K562 (cell line): ENCODE data around the gene FLVCR2. TPM values are rescaled to one million over a fixed set of nuclear protein-coding genes. Genes with fewer than 3 reads are reported as not detected.

Source experiments
- ATAC-seq: fragments of 200-7000 bp; cut with Tn5 transposase; 3 replicates; pipeline ENCODE4 v1.9.1; 2020; ENCODE audit warnings: moderate library complexity
- BruUV-seq: library from RNA; stranded (reverse); fragments of 400-500 nt; replicated peaks from 2 replicates; lab custom pipeline; 2021; lab: Mats Ljungman, UMichigan
- CTCF ChIA-PET: fragments of 300-600 bp; formaldehyde crosslinking; extraction: SDS; loops from one replicate; lab custom pipeline; 2021; ENCODE audit warnings: low intra/inter-chr PET ratio; lab: Yijun Ruan, JAX
- POLR2A ChIA-PET: fragments of 300-600, 350-650 bp; sonication (Branson Sonifier 250); formaldehyde crosslinking; extraction: SDS; loops from one replicate; lab custom pipeline; 2021; ENCODE audit warnings: antibody characterized with exemption, inconsistent platforms; lab: Yijun Ruan, JAX
- DNase-seq, 4 experiments: peaks; one replicate each; pipeline versions ENCODE4 v3.0.0 to v3.0.0-alpha.2; 2011 to 2018; ENCODE audit warnings: low spot score in 3 of 4, mixed read lengths in 3 of 4; ENCODE audit errors: extremely low read depth in 1 of 4
- FAIRE-seq: peaks from 2 replicates; lab custom pipeline; 2011; peaks lifted over from hg19 to GRCh38; lab: Jason Lieb, UNC
- H2AFZ ChIP-seq: 2 replicates; pipeline ENCODE4 v1.6.0; 2011; ENCODE audit warnings: low read depth, low read length, control low read depth, inconsistent platforms
- H3K27ac ChIP-seq: fragments of 200-600 bp; 3 replicates; pipeline ENCODE4 v1.8.0; 2011; ENCODE audit warnings: low read depth, mild to moderate bottlenecking, control low read depth, inconsistent platforms, low read length, moderate library complexity, mixed read lengths; ENCODE audit errors: extremely low read depth
- H3K27me3 ChIP-seq, 2 experiments: fragments of 300-600 bp in 1 of 2; 2 replicates in 1 of 2; 3 replicates in 1 of 2; pipeline versions ENCODE4 v1.6.0 to v1.8.0; 2011; ENCODE audit warnings: inconsistent platforms in 2 of 2, low read length in 2 of 2, mild to moderate bottlenecking in 1 of 2, mixed read lengths in 1 of 2, moderate library complexity in 1 of 2; ENCODE audit not compliant: control insufficient read depth in 2 of 2, insufficient read depth in 2 of 2
- H3K36me3 ChIP-seq: fragments of 300-600 bp; 3 replicates; pipeline ENCODE4 v1.8.0; 2011; ENCODE audit warnings: mild to moderate bottlenecking, low read length, inconsistent platforms; ENCODE audit not compliant: control insufficient read depth, insufficient read depth
- H3K4me1 ChIP-seq, 2 experiments: fragments of 200-600 bp in 1 of 2; replicated peaks in 1 of 2; 2 replicates in 1 of 2; 3 replicates in 1 of 2; pipeline versions ENCODE4 v1.5.1 to v1.8.0; 2011; ENCODE audit warnings: inconsistent platforms in 2 of 2, low read length in 2 of 2, mild to moderate bottlenecking in 1 of 2, mixed read lengths in 1 of 2, moderate library complexity in 1 of 2; ENCODE audit not compliant: control insufficient read depth in 2 of 2, insufficient read depth in 2 of 2
- H3K4me2 ChIP-seq: 2 replicates; pipeline ENCODE4 v1.6.1; 2011; ENCODE audit warnings: low read length, control low read depth, inconsistent platforms, mixed read lengths; ENCODE audit not compliant: insufficient read depth
- H3K4me3 ChIP-seq: fragments of 200-600 bp; sonication (generic), shearing (Covaris generic); 2 replicates; pipeline ENCODE4 v1.5.1; 2016; ENCODE audit warnings: control low read depth, inconsistent platforms
- H3K79me2 ChIP-seq: fragments of 200-600 bp; 3 replicates; pipeline ENCODE4 v1.8.0; 2011; ENCODE audit warnings: low read length, inconsistent platforms; ENCODE audit not compliant: control insufficient read depth, insufficient read depth
- H3K9ac ChIP-seq, 2 experiments: 2 replicates each; pipeline versions ENCODE4 v1.6.0 to v1.6.1; 2011; ENCODE audit warnings: low read depth in 2 of 2, low read length in 2 of 2, control low read depth in 1 of 2, inconsistent platforms in 1 of 2, mild to moderate bottlenecking in 1 of 2, mixed read lengths in 1 of 2; ENCODE audit not compliant: insufficient read depth in 1 of 2
- H3K9me1 ChIP-seq: one replicate; pipeline ENCODE4 v1.6.0; 2011; ENCODE audit warnings: inconsistent platforms, mild to moderate bottlenecking, low read length, moderate library complexity; ENCODE audit not compliant: control insufficient read depth, insufficient read depth
- H3K9me3 ChIP-seq: replicated peaks from 2 replicates; pipeline ENCODE4 v1.5.1; 2011; ENCODE audit warnings: low read depth, low read length, inconsistent platforms; ENCODE audit not compliant: control insufficient read depth, insufficient read depth
- H4K20me1 ChIP-seq: replicated peaks from 2 replicates; pipeline ENCODE4 v1.6.1; 2011; ENCODE audit warnings: low read length, inconsistent platforms, mixed read lengths; ENCODE audit not compliant: control insufficient read depth, insufficient read depth
- COPS2 ChIP-seq: fragments of 450-650 bp; conservative IDR thresholded peaks from 2 replicates; pipeline ENCODE4 v1.6.1; 2016; ENCODE audit warnings: mild to moderate bottlenecking, moderate library complexity
- GABPA ChIP-seq: fragments of 200-800 bp; sonication (Bioruptor generic); conservative IDR thresholded peaks from 2 replicates; pipeline ENCODE4 v1.6.1; 2016; ENCODE audit warnings: low read depth, missing genetic modification characterization, missing compliant biosample characterization
- HNRNPL ChIP-seq: fragments of 200-400 bp; formaldehyde crosslinking; IDR thresholded peaks from 2 replicates; pipeline ENCODE4 v1.6.1; 2017; ENCODE audit warnings: low read depth, mild to moderate bottlenecking, low read length
- MEF2D ChIP-seq: conservative IDR thresholded peaks from 2 replicates; pipeline ENCODE4 v1.6.1; 2016; ENCODE audit warnings: low read depth, missing genetic modification characterization, missing compliant biosample characterization
- PRPF4 ChIP-seq: fragments of 200-400 bp; formaldehyde crosslinking; IDR thresholded peaks from one replicate; pipeline ENCODE4 v1.6.1; 2017; ENCODE audit warnings: low read length, low read depth, mild to moderate bottlenecking; ENCODE audit not compliant: insufficient read depth, poor library complexity, severe bottlenecking
- RAD21 ChIP-seq, 2 experiments: fragments of 250-450 bp in 1 of 2; fragments of 450-650 bp in 1 of 2; sonication (Bioruptor Pico) in 1 of 2; formaldehyde crosslinking in 1 of 2; IDR thresholded peaks in 1 of 2; conservative IDR thresholded peaks in 1 of 2; 2 replicates each; pipeline versions ENCODE4 v1.4.0 to v1.8.0; 2020 to 2022; ENCODE audit warnings: mild to moderate bottlenecking in 2 of 2, moderate library complexity in 1 of 2
- XRCC4 ChIP-seq: IDR thresholded peaks from one replicate; pipeline ENCODE4 v1.6.1; 2011; ENCODE audit not compliant: insufficient read depth, insufficient read length; ENCODE audit errors: extremely low read depth
- ZNF133 ChIP-seq: fragments of 250-450 bp; sonication (Bioruptor Pico); IDR thresholded peaks from 2 replicates; pipeline ENCODE4 v1.4.0; 2020; ENCODE audit warnings: mild to moderate bottlenecking
- ZNF165 ChIP-seq: fragments of 250-450 bp; sonication (Bioruptor Pico); IDR thresholded peaks from 2 replicates; pipeline ENCODE4 v1.4.0; 2020; ENCODE audit warnings: borderline replicate concordance
- ZNF24 ChIP-seq: fragments of 450-650 bp; IDR thresholded peaks from 2 replicates; pipeline ENCODE4 v1.6.1; 2016
- ZNF436 ChIP-seq: fragments of 250-450, 450-650 bp; sonication (Bioruptor Pico); formaldehyde crosslinking; IDR thresholded peaks from 2 replicates; pipeline ENCODE4 v1.7.0; 2020; ENCODE audit warnings: mild to moderate bottlenecking
- WGBS: fragments of 100-300 bp; shearing (Covaris generic); methylation state at CpG from one replicate; pipeline ENCODE4 v1.1.6; 2016; ENCODE audit warnings: low coverage, mixed read lengths; ENCODE audit not compliant: insufficient coverage; ENCODE audit errors: missing lambda C conversion rate; 5-methylcytosine and 5-hydroxymethylcytosine counted together
- in situ Hi-C: fragments of 300-500 bp; cut with MboI; formaldehyde crosslinking; loops from 4 replicates; pipeline ENCODE4 v1.15.0; 2018; ENCODE audit warnings: inconsistent platforms, mixed read lengths
- intact Hi-C: fragments of 100-400 bp; cut with micrococcal nuclease; formaldehyde crosslinking; loops from 2 replicates; pipeline ENCODE4 v1.14.2; 2022
- polyA plus RNA-seq, 8 experiments: library from polyadenylated mRNA; depleted of rRNA in 4 of 8; stranded (reverse) in 5 of 8; unstranded in 3 of 8; fragments of >200 nt; fragmentation: Nextera tagmentation in 2 of 8; fragmentation: Illumina TruSeq in 1 of 8; extraction: Ambion mirVana in 2 of 8; extraction: Trizol in 1 of 8; gene quantifications; 2 replicates each; pipeline versions ENCODE4 v1.2.1 to v1.2.3, GENCODE V29; 2011 to 2014; ENCODE audit warnings: inconsistent platforms in 1 of 8, missing spikeins in 1 of 8
- total RNA-seq, 7 experiments: library from RNA; depleted of rRNA in 6 of 7; stranded (reverse); fragments of >200 nt in 6 of 7; fragmentation: Illumina TruSeq in 2 of 7; extraction: Trizol in 2 of 7; gene quantifications; 2 replicates each; pipeline versions ENCODE4 v1.2.1 to v1.2.3, GENCODE V29; 2011 to 2021; ENCODE audit warnings: low replicate concordance in 1 of 7
- TF ChIP-seq, protein P1 (sequence below): sonication (generic); formaldehyde crosslinking; IDR thresholded peaks from 2 replicates; pipeline ENCODE4 v1.8.0; 2022; ENCODE audit warnings: mild to moderate bottlenecking, missing genetic modification reagents
- TF ChIP-seq, protein P2 (sequence below): fragments of 250-450 bp; sonication (Bioruptor Pico); IDR thresholded peaks from 2 replicates; pipeline ENCODE4 v1.5.0; 2021; ENCODE audit warnings: mild to moderate bottlenecking, borderline replicate concordance

Gene FLVCR2
- total and polyA plus RNA-seq, 9 of the 15 experiments (the other 6 are each of a cell fraction or from before 2014, with no cell fraction given), result 1.5 TPM; not detected in 8

DNA sequence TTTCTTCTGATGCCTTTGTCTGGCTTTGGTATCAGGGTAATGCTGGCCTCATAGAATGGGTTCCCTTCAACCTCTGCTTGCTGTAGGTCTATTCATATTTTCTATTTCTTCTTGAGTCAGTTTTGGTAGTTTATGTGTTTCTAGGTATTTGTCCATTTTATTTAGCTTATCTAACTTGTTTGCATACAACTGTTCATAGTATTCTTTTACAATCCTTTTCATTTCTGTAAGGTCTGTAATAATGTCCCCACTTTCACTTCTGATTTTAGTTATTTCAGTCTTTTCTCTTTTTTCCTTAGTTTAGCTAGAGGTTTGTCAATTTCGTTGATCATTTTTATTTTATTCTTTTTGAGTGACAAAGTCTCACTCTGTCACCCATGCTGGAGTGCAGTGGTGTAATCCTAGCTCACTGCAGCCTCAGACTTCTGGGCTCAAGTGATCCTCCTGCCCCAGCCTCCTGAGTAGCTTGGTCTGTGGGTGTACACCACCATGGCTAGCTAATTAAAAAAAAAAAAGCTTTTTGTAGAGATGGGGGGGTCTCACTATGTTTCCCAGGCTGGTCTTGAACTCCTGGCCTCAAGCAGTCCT is 94.3 kb downstream of the FLVCR2 start (continued):
- TF ChIP-seq, protein P1, sequence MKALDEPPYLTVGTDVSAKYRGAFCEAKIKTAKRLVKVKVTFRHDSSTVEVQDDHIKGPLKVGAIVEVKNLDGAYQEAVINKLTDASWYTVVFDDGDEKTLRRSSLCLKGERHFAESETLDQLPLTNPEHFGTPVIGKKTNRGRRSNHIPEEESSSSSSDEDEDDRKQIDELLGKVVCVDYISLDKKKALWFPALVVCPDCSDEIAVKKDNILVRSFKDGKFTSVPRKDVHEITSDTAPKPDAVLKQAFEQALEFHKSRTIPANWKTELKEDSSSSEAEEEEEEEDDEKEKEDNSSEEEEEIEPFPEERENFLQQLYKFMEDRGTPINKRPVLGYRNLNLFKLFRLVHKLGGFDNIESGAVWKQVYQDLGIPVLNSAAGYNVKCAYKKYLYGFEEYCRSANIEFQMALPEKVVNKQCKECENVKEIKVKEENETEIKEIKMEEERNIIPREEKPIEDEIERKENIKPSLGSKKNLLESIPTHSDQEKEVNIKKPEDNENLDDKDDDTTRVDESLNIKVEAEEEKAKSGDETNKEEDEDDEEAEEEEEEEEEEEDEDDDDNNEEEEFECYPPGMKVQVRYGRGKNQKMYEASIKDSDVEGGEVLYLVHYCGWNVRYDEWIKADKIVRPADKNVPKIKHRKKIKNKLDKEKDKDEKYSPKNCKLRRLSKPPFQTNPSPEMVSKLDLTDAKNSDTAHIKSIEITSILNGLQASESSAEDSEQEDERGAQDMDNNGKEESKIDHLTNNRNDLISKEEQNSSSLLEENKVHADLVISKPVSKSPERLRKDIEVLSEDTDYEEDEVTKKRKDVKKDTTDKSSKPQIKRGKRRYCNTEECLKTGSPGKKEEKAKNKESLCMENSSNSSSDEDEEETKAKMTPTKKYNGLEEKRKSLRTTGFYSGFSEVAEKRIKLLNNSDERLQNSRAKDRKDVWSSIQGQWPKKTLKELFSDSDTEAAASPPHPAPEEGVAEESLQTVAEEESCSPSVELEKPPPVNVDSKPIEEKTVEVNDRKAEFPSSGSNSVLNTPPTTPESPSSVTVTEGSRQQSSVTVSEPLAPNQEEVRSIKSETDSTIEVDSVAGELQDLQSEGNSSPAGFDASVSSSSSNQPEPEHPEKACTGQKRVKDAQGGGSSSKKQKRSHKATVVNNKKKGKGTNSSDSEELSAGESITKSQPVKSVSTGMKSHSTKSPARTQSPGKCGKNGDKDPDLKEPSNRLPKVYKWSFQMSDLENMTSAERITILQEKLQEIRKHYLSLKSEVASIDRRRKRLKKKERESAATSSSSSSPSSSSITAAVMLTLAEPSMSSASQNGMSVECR (CRISPR knock-in tag), result no peak

DNA sequence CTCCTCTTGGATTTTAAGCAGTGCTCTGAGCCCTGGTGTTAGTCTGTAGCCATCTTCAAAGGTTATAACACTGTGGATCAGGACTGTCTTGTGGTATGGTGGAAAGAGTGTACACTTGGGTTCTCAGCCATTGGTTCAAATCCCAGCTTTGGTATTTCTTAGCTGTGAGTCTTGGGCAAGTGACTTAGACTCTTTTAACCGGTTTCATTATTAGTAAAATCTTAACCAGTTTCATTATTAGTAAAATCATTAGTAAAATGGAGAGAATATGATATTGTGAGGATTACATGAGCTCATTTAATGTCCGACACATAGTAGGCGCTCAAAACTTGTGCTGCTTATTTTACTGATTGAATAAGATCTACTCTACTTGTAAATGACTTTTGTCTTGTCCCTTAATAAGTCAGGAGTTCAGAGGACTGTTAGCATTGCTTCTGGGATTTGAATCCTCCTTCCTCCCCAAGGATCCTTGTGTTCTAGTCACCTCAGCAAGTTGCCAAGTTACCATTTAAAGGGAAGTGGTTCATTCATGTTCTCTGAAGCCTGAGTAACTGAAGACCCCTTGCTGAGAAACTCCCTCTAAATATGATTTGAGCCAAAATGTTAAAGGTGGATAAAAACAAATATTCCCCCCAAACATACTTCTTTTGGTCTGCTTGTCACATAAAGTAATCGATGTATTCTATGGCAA is 95.1 kb downstream of the FLVCR2 start:
- Histone ChIP-seq H3K4me1 (no peaks in the 10 kb centered on the region), H3K9me3 (no peaks in the 10 kb centered on the region), H3K79me2 (no peaks in the 10 kb centered on the region), H3K9ac (no peak overlapping the region), H2AFZ (no peak overlapping the region), H3K27ac (no peak overlapping the region), H3K27me3 (no peaks in the 10 kb centered on the region), H4K20me1 (no peaks in the 10 kb centered on the region), H3K4me3 (no peak overlapping the region), H3K9me1 (peaks cover 8% of the 10 kb centered on the region), H3K4me2 (no peak overlapping the region), H3K36me3 (peaks cover 9% of the 10 kb centered on the region; the same call in 2 of the 3 replicates)
- ChIA-PET CTCF (no interaction called here), POLR2A (interaction anchor here (1.1 kb wide), 1 partner anchor 25 kb away, joined by 4 read pairs; no protein-coding TSS in a partner anchor)
- BruUV-seq, result no TSS peak
- intact Hi-C loops (no loop called here), in situ Hi-C loops (loop anchor here (25.0 kb wide), 1 partner anchor 536 kb away; the partner anchor contains the start of gene NEK9)
- no peak for DNase-seq
- FAIRE-seq, result no peak
- ATAC-seq, result no peak
- WGBS, result 82% methylated on average over 4 of the region's 4 CpGs
- TF ChIP-seq MEF2D, result no peak
- TF ChIP-seq RAD21 (CRISPR knock-in tag; conservative IDR thresholded peaks at IDR 0.05 in 1 of 2, IDR thresholded peaks at IDR 0.05 in 1 of 2), result no peak
- TF ChIP-seq HNRNPL, result no peak
- no peak for TF ChIP-seq GABPA (tag)
- TF ChIP-seq ZNF133 (CRISPR knock-in tag), result no peak
- TF ChIP-seq XRCC4, result no peak
- no peak for TF ChIP-seq ZNF165 (CRISPR knock-in tag)
- no peak for TF ChIP-seq COPS2
- TF ChIP-seq, protein P2, sequence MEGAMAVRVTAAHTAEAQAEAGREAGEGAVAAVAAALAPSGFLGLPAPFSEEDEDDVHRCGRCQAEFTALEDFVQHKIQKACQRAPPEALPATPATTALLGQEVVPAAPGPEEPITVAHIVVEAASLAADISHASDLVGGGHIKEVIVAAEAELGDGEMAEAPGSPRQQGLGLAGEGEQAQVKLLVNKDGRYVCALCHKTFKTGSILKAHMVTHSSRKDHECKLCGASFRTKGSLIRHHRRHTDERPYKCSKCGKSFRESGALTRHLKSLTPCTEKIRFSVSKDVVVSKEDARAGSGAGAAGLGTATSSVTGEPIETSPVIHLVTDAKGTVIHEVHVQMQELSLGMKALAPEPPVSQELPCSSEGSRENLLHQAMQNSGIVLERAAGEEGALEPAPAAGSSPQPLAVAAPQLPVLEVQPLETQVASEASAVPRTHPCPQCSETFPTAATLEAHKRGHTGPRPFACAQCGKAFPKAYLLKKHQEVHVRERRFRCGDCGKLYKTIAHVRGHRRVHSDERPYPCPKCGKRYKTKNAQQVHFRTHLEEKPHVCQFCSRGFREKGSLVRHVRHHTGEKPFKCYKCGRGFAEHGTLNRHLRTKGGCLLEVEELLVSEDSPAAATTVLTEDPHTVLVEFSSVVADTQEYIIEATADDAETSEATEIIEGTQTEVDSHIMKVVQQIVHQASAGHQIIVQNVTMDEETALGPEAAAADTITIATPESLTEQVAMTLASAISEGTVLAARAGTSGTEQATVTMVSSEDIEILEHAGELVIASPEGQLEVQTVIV, result no peak
- no peak for TF ChIP-seq ZNF436
- TF ChIP-seq PRPF4, result no peak
- no peak for TF ChIP-seq ZNF24
